Measurements from ENCODE around the gene ACP6. TPM values are rescaled to one million over a fixed set of nuclear protein-coding genes. Genes with fewer than 3 reads are reported as not detected.
A peak's percentile ranks its signal among the peaks of the same experiment; 100 is the strongest.

The ACP6 gene
- total RNA-seq, 2 donors from 2014 or later, result 24.5 to 31.0 TPM

DNA sequence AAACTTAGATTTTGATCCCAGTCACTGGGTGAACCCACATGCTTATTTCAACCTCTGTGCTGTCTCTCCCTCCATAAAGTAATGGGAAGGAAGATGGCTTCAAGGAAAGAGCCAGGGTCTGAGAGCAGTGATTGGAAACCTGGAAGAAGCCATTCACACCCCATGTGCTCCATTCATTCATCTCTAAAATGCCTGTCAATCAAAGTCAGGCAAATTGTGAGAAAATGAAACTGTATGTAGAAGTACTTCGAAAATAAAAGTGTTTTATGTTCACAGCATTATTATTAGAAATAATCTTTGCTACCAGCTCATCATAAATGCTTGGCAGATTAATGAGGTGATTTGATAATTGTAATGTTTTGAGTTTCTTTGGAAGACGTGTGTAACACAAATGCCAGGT lies 61.0 kb downstream of the ACP6 start:
- DNase-seq (no peak), ATAC-seq (replicated peaks in 1 of 2) (no peak)
- Mint-ChIP-seq H3K27me3 (ENCODE audit: low read depth) (no peaks in the 10 kb centered on the region), H3K27ac (no peak overlapping the region), H3K36me3 (ENCODE audit: insufficient read depth in 2 of 2) (peaks cover 7 to 27% of the 10 kb centered on the region in 2 donors), H3K9me3 (no peaks in the 10 kb centered on the region), H3K4me1 (ENCODE audit: low read depth) (peaks cover 4% of the 10 kb centered on the region), H3K4me3 (no peak overlapping the region)

DNA sequence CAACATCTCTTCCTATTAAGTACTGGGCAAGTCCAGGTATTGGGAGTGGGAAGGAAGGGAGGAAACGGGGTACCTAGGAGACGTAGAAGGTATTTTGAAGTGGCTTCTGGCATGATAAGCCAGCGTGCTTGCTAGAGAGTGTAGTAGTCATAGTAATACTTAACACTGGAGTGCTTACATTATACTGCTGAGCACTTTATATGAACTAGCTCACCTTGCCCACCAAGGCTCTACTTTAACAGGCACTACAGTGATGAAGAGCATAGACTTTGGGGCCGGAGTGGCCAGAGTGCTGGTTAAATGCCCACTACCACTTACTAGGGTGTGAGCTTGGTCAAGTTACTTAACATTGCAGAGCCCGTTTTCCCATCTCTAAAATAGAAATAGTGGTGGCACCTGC lies 61.7 kb downstream of the ACP6 start:
- DNase-seq, result no peak
- peaks cover 7 to 21% of the 10 kb centered on the region in 2 donors for H3K36me3 Mint-ChIP-seq (ENCODE audit: insufficient read depth in 2 of 2)
- H3K9me3 Mint-ChIP-seq, result no peaks in the 10 kb centered on the region
- no peaks in the 10 kb centered on the region for H3K27me3 Mint-ChIP-seq (ENCODE audit: low read depth)
- H3K4me3 Mint-ChIP-seq, result no peak overlapping the region
- no peak overlapping the region for H3K27ac Mint-ChIP-seq
- no peak for ATAC-seq (replicated peaks in 1 of 2)
- H3K4me1 Mint-ChIP-seq (ENCODE audit: low read depth), result peaks cover 5% of the 10 kb centered on the region

DNA sequence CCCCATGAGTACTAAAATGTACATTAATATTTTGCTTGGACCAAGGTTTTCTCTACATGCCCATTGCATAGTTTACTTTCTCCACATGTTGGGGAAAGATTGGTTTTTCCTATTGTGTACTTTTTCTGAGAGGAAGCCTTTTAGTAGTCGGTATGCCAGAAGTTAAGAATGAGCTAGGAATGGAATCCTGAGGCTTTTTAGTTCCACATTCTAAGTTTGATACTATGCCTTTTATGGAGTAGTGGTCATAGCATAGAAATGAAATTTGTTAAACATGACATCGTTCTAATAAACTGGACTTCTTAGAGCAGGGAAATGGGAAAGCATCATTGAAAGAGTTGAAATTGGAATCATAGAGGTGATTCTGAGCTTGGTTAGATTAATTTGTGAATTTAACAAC lies 64.7 kb downstream of the ACP6 start:
- no peak overlapping the region for H3K27ac Mint-ChIP-seq
- no peak for ATAC-seq (replicated peaks in 1 of 2)
- H3K4me1 Mint-ChIP-seq (ENCODE audit: low read depth), result peaks cover 26% of the 10 kb centered on the region
- peaks cover 9 to 20% of the 10 kb centered on the region in 2 donors for H3K36me3 Mint-ChIP-seq (ENCODE audit: insufficient read depth in 2 of 2)
- no peak overlapping the region for H3K4me3 Mint-ChIP-seq
- no peaks in the 10 kb centered on the region for H3K9me3 Mint-ChIP-seq
- no peaks in the 10 kb centered on the region for H3K27me3 Mint-ChIP-seq (ENCODE audit: low read depth)
- DNase-seq, result no peak

DNA sequence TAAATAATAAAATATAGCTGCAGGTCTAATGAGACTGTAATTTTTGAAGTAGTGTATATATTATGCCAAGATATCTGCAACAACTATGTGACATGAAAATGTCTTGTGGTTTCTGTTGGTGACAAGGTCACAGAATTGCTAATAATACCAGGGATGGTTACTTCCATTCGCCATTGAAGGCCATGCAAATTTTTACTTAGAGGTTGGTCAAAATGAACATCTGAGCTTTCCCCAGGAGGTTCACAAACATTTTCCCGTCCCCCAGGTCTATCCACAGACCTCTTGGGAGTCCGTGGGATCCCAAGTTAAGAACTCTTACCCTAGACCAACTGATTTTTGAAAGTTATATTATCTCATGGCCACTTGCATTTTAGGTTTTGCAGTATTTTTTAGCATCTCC lies 66.3 kb downstream of the ACP6 start:
- Mint-ChIP-seq H3K4me3 (no peak overlapping the region), H3K27ac (no peak overlapping the region), H3K4me1 (ENCODE audit: low read depth) (peaks cover 32% of the 10 kb centered on the region), H3K27me3 (ENCODE audit: low read depth) (no peaks in the 10 kb centered on the region), H3K9me3 (no peaks in the 10 kb centered on the region), H3K36me3 (ENCODE audit: insufficient read depth in 2 of 2) (peaks cover 10 to 22% of the 10 kb centered on the region in 2 donors)
- no peak for ATAC-seq (replicated peaks in 1 of 2)
- DNase-seq, result no peak

DNA sequence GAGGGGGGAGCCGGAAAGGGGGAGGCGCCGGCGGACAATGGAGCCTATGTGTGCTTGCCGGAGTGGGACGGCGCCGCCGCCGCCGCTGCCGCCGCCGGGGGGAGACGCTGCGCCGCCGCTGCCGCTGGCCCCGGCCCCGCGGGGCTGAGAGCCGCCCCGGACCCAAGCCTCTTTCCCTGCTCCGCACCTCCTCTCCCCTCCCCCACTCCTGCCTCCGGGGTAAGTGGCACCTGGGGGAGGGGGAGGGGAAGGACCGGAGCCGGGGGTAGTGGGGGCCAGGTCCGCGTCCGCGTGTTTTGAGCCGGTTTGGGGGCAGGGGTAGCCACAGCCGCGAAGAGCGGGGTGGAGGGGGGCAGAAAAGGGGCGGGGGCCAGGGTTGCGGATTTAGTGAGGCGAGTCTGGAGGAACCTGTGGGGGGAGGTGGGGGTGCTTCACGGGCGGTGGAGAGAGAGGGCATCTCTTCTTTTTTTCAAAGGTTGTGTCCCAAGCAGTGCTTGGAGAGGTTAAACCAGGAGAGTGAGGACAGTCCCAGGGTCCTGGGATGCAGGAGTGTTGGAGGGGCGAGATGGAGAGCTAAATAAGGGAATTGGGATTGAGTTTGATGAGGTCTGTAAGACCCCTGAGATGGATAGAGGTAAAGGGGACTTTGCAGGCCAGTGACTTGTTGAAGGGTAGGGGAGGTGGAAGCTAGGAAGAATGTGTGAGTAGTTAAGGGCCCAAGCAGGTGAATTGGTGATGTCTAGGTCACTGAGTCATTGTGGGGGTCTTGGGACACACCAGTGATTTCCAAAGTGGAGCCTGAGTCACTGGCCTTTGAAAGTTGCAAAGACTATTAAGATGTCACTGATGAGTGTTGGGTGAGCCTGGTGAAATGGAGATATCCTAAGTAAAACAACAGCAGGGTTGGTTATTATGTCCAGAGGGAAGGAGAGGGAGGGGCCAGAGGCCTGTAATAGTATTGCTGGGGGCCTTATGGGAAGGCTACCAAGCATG lies 69.9 kb downstream of the ACP6 start:
- DNase-seq (peak; percentile 36 to 44), ATAC-seq (replicated peaks in 1 of 2) (peak in 1 of 2 donors; percentile 14)
- peaks cover 43% of the 10 kb centered on the region for H3K4me1 Mint-ChIP-seq (ENCODE audit: low read depth)
- H3K9me3 Mint-ChIP-seq, result no peaks in the 10 kb centered on the region
- peaks cover 6% of the 10 kb centered on the region for H3K27me3 Mint-ChIP-seq (ENCODE audit: low read depth)
- peak overlapping the region; percentile 85 for H3K27ac Mint-ChIP-seq
- peak overlapping the region; percentile 89 to 94 for H3K4me3 Mint-ChIP-seq
- peaks cover 2 to 10% of the 10 kb centered on the region in 2 donors for H3K36me3 Mint-ChIP-seq (ENCODE audit: insufficient read depth in 2 of 2)

DNA sequence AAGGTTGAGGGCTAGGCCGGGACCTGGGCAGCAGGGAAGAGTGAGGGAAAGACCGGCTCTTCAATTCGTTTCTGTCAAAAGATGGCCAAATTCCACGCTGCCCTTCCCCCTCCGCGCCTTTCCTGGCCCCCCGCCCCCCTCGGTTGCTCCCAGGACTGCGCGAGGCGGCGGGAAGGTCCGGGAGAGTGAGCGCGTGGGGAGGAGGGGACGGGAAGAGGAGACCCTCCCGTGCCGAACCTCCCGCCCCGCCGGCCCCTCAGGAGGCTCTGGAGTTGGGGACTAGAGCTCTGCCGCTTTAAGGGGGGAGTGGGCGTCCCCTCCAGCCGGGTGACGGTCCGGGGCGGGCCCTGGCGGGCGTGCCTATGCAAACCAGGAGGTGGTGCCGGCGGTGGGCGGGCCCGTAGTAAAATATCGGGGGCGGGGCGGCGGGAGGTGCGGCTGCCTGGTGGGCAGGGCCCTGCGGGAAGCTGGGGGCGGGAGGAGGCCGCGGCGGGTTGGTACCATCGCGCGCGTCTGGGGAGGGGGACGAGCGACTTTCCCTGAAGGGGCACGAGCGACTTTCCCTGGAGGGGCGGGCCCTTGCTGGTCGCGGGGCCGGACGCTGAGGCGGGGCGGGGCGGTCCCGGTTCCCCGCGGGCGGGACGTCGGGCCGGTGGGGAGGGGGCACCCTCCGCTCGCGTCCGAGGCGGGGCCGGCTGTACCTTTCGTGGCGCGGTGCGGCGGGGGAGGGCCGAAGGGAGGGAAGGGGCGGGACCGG lies 70.8 kb downstream of the ACP6 start:
- no peaks in the 10 kb centered on the region for H3K9me3 Mint-ChIP-seq
- H3K27me3 Mint-ChIP-seq (ENCODE audit: low read depth), result peaks cover 6% of the 10 kb centered on the region
- peak overlapping the region; percentile 97 to 98 for H3K4me3 Mint-ChIP-seq
- H3K4me1 Mint-ChIP-seq (ENCODE audit: low read depth), result peaks cover 41% of the 10 kb centered on the region
- DNase-seq, result peak; percentile 94 to 96
- ATAC-seq (replicated peaks in 1 of 2), result peak; percentile 84 to 86
- peaks cover 2 to 5% of the 10 kb centered on the region in 2 donors for H3K36me3 Mint-ChIP-seq (ENCODE audit: insufficient read depth in 2 of 2)
- H3K27ac Mint-ChIP-seq, result peak overlapping the region; percentile 88

DNA sequence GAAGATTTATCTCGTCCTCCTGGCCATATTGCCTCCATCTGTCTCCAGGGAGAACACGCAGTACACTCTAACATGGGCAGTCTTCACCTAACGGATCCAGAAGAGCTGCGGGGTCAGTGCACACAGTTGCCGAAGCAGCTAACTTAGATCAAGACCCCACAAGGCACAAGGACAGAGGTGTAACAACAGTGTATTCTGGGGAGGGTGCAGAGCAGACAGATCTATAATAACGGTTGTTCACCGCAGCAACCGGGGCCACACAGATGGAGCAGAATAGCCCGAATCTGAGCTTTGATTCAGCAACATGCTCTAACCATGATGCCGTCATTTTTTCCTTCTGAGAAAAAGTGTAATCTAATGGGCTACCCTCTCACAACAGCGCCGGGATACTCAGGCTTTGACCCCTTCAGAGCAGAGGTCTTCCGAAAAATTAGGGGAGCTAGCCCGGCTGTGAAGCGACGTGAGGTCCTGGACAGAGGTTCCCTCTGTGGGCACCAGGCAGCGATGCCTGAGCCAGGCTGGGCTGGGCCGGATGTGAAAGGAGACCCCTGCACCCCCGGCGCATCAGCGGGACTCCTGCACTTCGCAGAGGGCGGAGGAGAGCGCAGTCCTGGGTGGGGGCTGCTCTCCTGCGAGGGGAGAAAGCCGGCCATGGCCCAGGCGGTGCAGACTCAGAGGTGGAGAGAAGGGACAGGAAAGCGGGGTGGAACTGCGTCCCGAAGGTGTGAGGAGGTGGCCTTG lies 71.5 kb downstream of the ACP6 start:
- H3K9me3 Mint-ChIP-seq, result no peaks in the 10 kb centered on the region
- H3K4me1 Mint-ChIP-seq (ENCODE audit: low read depth), result peaks cover 38% of the 10 kb centered on the region
- H3K27me3 Mint-ChIP-seq (ENCODE audit: low read depth), result peaks cover 6% of the 10 kb centered on the region
- H3K4me3 Mint-ChIP-seq, result peak overlapping the region; percentile 97 to 98
- peak overlapping the region; percentile 88 for H3K27ac Mint-ChIP-seq
- peaks cover 2 to 4% of the 10 kb centered on the region in 2 donors for H3K36me3 Mint-ChIP-seq (ENCODE audit: insufficient read depth in 2 of 2)
- peak; percentile 4 to 14 for ATAC-seq (replicated peaks in 1 of 2)
- DNase-seq, result peak; percentile 51 to 53

DNA sequence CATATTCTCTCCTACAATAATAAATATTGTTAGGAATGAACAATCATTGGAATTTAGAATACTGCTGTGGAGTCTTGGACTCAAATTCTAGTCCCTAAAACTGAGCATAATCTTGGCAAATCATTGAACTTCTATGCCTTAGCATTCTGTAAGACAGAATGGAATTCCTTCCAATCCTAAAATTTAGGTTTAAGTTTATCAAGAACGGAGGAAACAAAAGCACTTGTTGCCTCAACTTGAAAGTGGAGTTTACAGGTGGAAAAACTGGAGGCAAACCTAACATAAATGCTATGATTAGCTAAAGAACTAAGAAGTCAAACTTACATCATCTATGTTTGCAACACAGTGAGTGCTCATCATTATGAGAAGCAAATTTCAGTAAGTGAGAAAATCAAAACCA lies 73.3 kb downstream of the ACP6 start:
- peaks cover 6% of the 10 kb centered on the region for H3K27me3 Mint-ChIP-seq (ENCODE audit: low read depth)
- peaks cover 28% of the 10 kb centered on the region for H3K4me1 Mint-ChIP-seq (ENCODE audit: low read depth)
- H3K4me3 Mint-ChIP-seq, result no peak overlapping the region
- peaks cover 2 to 4% of the 10 kb centered on the region in 2 donors for H3K36me3 Mint-ChIP-seq (ENCODE audit: insufficient read depth in 2 of 2)
- H3K9me3 Mint-ChIP-seq, result no peaks in the 10 kb centered on the region
- no peak for ATAC-seq (replicated peaks in 1 of 2)
- DNase-seq, result no peak
- no peak overlapping the region for H3K27ac Mint-ChIP-seq

Other genes starting within 250 kb of the ACP6 start
- gene BCL9, start 129.0 kb downstream of the ACP6 start, total RNA-seq, result 10 to 100 TPM; 21.5 to 22.2 TPM
- gene GJA5, start 90.1 kb upstream of the ACP6 start, total RNA-seq, result not detected
- not detected for gene GJA8, start 232.3 kb upstream of the ACP6 start, total RNA-seq